ENCODE results near the gene SLC18A3.
A peak's percentile ranks its signal among the peaks of the same experiment; 100 is the strongest.

Gene SLC18A3

DNA sequence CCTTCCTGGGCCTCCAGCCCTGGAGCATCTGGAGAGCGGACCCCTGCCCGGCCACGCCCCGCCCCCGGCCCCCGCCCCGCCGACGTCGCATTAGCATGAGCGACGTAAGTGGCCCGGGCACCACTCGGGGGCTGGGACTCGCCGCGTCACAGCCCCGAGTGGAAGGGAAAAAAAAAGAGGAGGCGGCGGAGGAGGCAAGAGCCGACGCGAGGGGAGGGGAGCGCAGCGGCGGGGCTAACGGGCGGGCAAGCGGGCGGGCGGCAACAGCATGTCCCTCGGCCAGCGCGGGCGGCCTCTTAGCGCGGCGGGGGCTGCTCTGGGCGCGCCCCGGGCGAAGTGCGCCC is at the start of gene SLC18A3:
TSS of gene SLC18A3 (plus strand) at position 197 of the 344 bp plus-strand sequence. CDS start 431 bp downstream, outside the sequence.
- TF ChIP-seq, protein P1, sequence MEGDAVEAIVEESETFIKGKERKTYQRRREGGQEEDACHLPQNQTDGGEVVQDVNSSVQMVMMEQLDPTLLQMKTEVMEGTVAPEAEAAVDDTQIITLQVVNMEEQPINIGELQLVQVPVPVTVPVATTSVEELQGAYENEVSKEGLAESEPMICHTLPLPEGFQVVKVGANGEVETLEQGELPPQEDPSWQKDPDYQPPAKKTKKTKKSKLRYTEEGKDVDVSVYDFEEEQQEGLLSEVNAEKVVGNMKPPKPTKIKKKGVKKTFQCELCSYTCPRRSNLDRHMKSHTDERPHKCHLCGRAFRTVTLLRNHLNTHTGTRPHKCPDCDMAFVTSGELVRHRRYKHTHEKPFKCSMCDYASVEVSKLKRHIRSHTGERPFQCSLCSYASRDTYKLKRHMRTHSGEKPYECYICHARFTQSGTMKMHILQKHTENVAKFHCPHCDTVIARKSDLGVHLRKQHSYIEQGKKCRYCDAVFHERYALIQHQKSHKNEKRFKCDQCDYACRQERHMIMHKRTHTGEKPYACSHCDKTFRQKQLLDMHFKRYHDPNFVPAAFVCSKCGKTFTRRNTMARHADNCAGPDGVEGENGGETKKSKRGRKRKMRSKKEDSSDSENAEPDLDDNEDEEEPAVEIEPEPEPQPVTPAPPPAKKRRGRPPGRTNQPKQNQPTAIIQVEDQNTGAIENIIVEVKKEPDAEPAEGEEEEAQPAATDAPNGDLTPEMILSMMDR (IDR thresholded peaks at IDR 0.05), result no peak
- Histone ChIP-seq H3K27ac (no peak within 1 kb of the TSS), H3K4me3 (peak within 1 kb of the TSS; percentile 59)
- peak; percentile 17 for DNase-seq (ENCODE audit: low spot score)

DNA sequence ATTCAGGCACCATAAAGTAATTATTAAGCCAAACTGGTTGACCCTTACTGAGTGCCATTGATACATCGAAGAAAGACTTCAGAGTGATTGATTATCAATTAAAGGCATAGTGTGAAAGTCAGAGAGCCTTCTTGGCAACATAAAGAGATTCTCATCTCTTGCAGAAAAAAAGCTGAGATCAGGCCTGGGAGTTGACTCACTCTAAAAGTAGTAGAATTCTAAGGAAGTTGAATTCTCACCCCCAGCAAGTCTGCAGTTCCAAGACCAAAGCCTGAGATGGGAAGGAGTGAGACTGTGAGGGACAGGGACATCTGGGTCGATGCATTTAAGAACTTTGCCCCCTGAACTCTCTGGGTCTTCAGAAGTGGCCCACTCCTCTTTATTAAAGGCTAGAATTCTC is 49.6 kb upstream of the SLC18A3 start:
- no peak overlapping the region for H3K4me3 ChIP-seq
- no peak for DNase-seq (ENCODE audit: low spot score)
- TF ChIP-seq, protein P1 (IDR thresholded peaks at IDR 0.05), result no peak
- no peak overlapping the region for H3K27ac ChIP-seq

DNA sequence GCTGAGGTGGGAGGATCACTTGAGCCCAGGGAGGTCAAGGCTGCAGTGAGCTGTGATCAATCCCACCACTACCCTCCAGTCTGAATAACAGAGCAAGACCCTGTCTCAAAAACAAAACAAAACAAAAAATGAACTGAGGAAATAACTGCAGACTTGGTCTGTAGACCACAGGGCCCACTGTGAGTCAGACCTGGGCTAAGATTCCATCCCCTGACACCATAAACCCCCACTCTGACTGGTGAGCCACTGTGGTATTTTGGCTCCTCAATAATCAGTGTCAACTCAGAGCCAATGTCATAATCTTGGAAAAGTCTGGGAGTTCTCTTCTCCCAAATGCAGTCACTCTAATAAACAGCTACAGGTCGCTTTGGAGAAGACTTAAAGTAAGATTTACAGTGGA is 47.2 kb upstream of the SLC18A3 start:
- Histone ChIP-seq H3K27ac (no peak overlapping the region), H3K4me3 (no peak overlapping the region)
- no peak for DNase-seq (ENCODE audit: low spot score)
- TF ChIP-seq, protein P1 (IDR thresholded peaks at IDR 0.05), result no peak

DNA sequence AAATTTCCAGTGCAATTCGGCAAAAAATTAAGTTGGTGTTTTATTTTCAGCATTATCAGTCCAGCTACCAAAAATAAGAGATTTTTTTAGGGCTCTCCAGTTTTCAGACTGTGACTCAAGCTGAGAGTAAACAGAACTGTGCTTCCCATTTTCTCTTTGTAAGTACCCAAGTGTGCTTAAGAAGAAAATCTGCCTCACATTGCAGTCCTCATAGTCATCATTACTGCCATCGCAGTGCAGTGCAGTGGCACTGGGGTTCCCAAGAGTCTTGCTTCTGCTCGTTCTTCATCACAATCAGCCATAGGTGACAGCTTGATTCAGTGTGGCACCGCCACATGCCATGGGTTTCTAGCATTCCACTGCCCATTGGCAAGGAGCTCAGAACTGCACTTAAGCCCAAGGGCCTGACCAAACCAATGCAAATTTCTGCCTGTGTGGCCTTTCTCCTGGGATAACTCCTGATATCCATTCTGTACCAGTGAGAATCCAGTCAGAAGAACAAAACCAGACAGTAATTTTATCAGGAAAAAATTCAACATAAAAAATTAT is 45.6 kb upstream of the SLC18A3 start:
- no peak for DNase-seq (ENCODE audit: low spot score)
- H3K4me3 ChIP-seq, result no peak overlapping the region

DNA sequence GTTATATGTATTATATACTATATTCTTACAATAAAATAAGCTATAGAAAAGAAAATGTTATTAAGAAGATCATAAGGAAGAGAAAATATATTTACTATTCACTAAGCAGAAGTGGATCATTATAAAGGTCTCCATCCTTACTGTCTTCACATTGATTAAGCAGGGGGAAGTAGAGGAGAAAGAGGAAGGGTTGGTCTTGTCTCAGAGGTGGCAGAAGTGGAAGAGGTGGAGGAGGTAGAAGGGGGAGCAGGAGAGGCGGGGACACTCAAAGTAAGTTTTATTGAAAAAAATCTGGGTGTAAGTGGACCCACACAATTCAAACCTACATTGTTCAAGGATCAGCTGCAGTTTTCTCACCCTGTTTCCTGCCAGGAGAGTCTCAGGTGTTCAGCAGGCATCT is 42.3 kb upstream of the SLC18A3 start:
- no peak overlapping the region for H3K4me3 ChIP-seq
- TF ChIP-seq, protein P1 (IDR thresholded peaks at IDR 0.05), result no peak
- DNase-seq (ENCODE audit: low spot score), result no peak
- peak overlapping the region in 1 of 2 donors; percentile 65 for H3K27ac ChIP-seq

More for the DNA sequence above, 45.6 kb upstream of the SLC18A3 start:
- TF ChIP-seq, protein P1 (IDR thresholded peaks at IDR 0.05), result no peak
- no peak overlapping the region for H3K27ac ChIP-seq

DNA sequence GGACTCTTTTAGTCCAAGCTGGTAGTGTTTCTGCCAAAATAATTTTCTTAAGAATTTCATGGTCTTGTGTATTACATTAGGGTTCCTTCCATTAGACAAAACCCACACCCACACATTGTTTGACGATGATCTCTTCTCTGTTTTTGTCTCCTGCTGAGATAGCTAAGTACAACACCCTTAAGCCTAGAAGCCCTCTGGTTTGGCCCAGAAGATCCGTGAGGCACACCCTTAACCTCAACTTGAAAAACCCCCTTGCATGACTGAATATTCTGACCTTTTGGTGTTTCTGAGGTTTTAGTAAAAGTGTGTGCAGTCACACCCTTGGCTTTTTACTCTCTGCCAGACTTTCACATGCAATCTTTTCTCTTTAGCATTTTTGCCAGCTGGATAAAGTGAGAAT is 41.9 kb upstream of the SLC18A3 start:
- DNase-seq (ENCODE audit: low spot score), result no peak
- TF ChIP-seq, protein P1 (IDR thresholded peaks at IDR 0.05), result no peak
- H3K27ac ChIP-seq, result peak overlapping the region in 1 of 2 donors; percentile 65
- no peak overlapping the region for H3K4me3 ChIP-seq

DNA sequence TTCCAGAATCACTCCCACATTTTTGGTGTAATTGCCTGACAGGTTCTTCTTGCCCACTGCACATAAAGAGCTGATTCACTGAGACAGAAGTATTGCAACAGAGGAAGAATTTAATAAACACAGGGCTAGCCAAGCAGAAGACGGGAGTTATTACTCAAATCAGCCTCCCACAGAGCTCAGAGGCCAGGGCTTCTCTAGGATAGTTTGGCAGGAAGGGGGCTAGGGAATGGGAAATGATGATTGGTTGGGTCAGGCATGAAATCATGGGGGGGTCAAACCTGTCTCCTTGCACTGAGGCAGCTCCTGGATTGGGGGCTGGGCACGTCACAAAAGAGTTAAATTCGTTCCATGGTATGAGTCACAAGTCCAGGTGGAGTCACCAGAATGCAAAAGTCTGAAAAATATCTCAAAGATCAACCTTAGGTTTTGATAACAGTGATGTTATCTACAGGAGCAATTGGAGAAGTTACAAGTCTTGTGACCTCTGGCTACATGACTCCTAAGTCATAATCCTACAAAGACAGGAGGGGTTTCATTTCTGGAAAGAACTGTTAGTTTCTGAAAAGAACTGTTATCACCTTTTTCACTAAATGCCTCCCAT is 41.0 kb upstream of the SLC18A3 start:
- TF ChIP-seq, protein P1 (IDR thresholded peaks at IDR 0.05), result no peak
- no peak overlapping the region for H3K4me3 ChIP-seq
- DNase-seq (ENCODE audit: low spot score), result no peak
- H3K27ac ChIP-seq, result peak overlapping the region in 1 of 2 donors; percentile 55

All from coronary artery (tissue), 2 donors.